Memory B cell (primary cell): ENCODE results near the gene GBX1.

Experiments used
- ATAC-seq: fragments of 150-1000 bp; cut with Tn5 transposase; 2 replicates; pipeline ENCODE4 v1.10.0; 2021; ENCODE audit warnings: low read depth, mild to moderate bottlenecking, moderate library complexity
- DNase-seq, 2 donors: peaks; one replicate each; pipeline ENCODE4 v3.0.0; 2022; ENCODE audit warnings: low spot score in 2 of 2
- H3K27ac Mint-ChIP-seq: one replicate; pipeline ENCODE4 v1.8.0; 2022; ENCODE audit warnings: mild to moderate bottlenecking, moderate library complexity, mixed read lengths
- H3K27me3 Mint-ChIP-seq: one replicate; pipeline ENCODE4 v1.8.0; 2022; ENCODE audit warnings: mixed read lengths
- H3K36me3 Mint-ChIP-seq: one replicate; pipeline ENCODE4 v1.8.0; 2022; ENCODE audit warnings: mild to moderate bottlenecking, mixed read lengths
- H3K4me1 Mint-ChIP-seq: one replicate; pipeline ENCODE4 v1.8.0; 2022; ENCODE audit warnings: mixed read lengths
- H3K4me3 Mint-ChIP-seq: one replicate; pipeline ENCODE4 v1.8.0; 2022; ENCODE audit warnings: mild to moderate bottlenecking, moderate library complexity, mixed read lengths
- H3K9me3 Mint-ChIP-seq: one replicate; pipeline ENCODE4 v1.8.0; 2022; ENCODE audit warnings: mixed read lengths

The GBX1 gene

DNA sequence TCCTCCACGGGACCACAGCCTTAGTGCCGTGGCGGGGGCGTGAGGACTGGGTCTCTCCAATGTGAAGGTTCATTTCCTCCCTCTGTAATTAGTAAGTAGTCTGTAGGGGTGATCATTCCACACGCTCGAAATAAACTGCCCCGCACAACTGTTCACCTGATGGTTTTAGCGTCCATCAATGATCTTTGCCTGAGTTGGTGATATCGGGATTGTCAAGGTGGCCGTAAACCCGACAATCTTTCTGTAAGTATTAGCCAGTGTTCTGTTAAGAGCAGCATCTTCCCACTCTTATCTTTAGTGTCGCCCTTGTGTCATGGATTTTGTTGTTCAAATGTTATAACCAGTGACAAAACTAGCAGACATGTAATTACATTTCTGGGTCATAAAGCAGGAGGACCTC is 63.5 kb downstream of the GBX1 start:
- H3K27ac Mint-ChIP-seq, result no peak overlapping the region
- no peaks in the 10 kb centered on the region for H3K9me3 Mint-ChIP-seq
- ATAC-seq, result no peak
- H3K4me1 Mint-ChIP-seq, result no peaks in the 10 kb centered on the region
- H3K27me3 Mint-ChIP-seq, result no peaks in the 10 kb centered on the region
- DNase-seq, result no peak
- H3K4me3 Mint-ChIP-seq, result no peak overlapping the region
- H3K36me3 Mint-ChIP-seq, result peaks cover 1% of the 10 kb centered on the region

DNA sequence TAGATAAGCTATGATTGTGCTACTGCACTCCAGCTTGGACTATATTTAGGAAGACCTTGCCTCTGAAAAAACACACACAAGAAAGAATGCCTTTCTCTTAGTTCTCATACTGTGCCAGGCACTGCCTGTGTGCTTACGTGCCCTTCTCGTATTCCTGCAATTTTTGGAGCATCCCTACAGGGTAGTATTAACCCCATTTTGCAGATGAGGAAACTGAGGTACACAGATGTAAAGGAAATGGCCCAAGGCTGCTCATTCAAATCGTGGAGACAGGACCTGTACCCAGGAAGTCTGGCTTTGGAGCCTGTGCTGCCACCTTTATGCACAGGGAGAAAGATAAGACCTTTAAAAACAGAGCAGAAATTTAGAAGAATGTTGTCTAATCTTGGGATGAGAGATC is 64.5 kb downstream of the GBX1 start:
- no peaks in the 10 kb centered on the region for H3K9me3 Mint-ChIP-seq
- DNase-seq (no peak), ATAC-seq (no peak)
- no peaks in the 10 kb centered on the region for H3K27me3 Mint-ChIP-seq
- no peak overlapping the region for H3K4me3 Mint-ChIP-seq
- peaks cover 1% of the 10 kb centered on the region for H3K36me3 Mint-ChIP-seq
- H3K27ac Mint-ChIP-seq, result no peak overlapping the region
- H3K4me1 Mint-ChIP-seq, result no peaks in the 10 kb centered on the region

DNA sequence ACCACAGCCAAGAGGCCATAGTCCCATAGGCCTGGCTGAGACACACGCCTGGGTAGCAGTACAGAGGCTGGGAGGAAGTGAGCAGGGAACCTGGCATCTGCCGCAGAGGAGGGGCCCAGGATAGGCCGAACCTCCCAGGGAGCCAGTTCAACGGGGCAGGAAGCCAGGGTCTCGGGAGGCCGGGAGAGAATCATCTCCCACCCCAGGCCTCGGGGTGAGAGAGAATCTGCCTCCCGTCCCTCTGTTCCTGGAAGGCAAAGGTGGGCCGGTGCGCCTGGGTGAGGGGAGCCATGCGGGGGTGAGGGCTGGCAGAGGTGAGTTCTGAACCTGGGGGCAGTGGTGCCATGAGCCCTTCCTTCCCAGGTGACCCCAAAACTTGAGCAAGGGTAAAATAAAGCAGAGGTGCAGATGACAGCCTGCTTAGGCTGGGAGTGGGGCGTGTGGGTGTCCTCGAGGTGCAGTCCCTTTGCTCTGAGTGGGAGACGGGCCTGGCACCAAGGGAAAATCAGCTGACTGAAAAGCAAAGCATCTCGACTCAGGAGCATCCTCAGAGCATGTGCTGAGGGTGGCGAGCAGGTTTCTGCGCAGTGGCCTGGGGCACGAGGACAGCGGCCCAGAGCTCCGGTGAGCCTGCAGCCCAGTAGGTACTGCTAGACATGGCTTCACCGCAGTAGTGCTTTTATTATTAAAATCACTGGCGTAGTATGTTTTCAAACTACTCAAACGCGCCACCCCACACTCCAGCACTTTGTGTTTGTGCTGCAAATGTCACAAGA is 65.7 kb downstream of the GBX1 start:
- Mint-ChIP-seq H3K27ac (no peak overlapping the region), H3K4me3 (no peak overlapping the region), H3K9me3 (no peaks in the 10 kb centered on the region), H3K4me1 (no peaks in the 10 kb centered on the region), H3K27me3 (no peaks in the 10 kb centered on the region), H3K36me3 (peaks cover 1% of the 10 kb centered on the region)
- ATAC-seq, result no peak
- no peak for DNase-seq

DNA sequence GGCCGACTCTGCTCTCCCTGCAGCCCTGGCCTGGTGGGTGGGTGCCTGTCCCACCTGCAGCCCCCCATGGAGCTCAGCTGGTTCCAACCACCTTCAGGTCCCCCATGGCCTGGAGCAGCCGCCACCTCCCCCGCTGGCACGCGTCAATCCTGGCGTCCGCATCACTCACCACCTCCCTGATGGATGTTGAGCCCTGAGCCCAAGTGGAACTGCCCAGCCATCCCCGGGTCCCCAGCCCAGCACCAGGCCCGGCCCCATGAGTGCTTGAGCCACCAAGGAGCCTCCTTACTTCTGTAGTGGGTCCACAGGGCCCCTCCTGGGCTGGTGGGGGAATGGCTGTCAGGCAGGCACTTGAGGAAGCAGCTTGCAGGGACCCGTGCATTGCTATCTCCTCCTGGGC is 66.6 kb downstream of the GBX1 start:
- ATAC-seq (no peak), DNase-seq (no peak)
- no peaks in the 10 kb centered on the region for H3K9me3 Mint-ChIP-seq
- no peaks in the 10 kb centered on the region for H3K4me1 Mint-ChIP-seq
- H3K27ac Mint-ChIP-seq, result no peak overlapping the region
- H3K36me3 Mint-ChIP-seq, result peaks cover 1% of the 10 kb centered on the region
- no peak overlapping the region for H3K4me3 Mint-ChIP-seq
- H3K27me3 Mint-ChIP-seq, result no peaks in the 10 kb centered on the region

DNA sequence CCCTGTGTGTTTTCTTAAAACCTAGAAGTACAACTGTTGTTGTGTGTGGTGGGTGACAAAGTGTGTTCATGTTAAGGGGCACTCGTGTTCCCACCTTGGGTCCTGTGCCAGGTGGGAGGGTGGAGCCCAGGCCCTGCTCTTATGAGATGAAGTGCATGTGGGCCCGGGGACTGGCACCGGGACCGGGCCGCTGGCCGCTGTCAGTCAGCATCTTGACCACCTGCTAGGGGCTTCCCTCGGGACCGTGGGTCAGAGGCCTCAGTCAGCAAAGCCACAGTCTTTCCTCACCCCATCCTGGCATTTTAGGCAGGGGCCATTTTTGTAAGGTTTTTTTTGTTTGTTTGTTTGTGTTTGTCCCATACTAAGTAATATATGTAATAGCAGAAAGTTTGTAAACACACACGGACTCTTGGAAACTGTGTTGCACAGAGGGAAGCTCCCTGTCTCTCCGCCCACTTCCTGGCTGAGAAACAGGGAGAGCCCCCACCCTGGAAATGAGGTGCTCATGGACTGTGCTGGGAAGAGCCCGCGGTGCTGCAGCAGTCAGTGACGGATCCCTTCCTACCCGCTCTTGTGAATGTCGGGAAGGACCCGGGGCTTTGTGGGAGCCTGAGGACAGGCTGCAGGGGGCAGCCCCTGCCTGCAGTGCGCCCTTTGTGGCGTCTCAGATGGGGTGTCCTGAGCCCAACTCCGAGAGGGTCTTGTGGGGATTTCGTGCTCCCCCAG is 67.8 kb downstream of the GBX1 start:
- H3K27me3 Mint-ChIP-seq, result no peaks in the 10 kb centered on the region
- H3K27ac Mint-ChIP-seq, result no peak overlapping the region

More for the DNA sequence above, 67.8 kb downstream of the GBX1 start:
- Mint-ChIP-seq H3K4me3 (no peak overlapping the region), H3K9me3 (no peaks in the 10 kb centered on the region), H3K4me1 (peaks cover 2% of the 10 kb centered on the region), H3K36me3 (peaks cover 1% of the 10 kb centered on the region)
- no peak for ATAC-seq
- DNase-seq, result no peak
